GM23338 (cell line): ENCODE measurements around the gene NSRP1. TPM values are rescaled to one million over a fixed set of nuclear protein-coding genes. Genes with fewer than 3 reads are reported as not detected.

Experiments
- ATAC-seq: fragments of 200-7000 bp; cut with Tn5 transposase; 3 replicates; pipeline ENCODE4 v1.9.1; 2020
- DNase-seq: peaks from one replicate; pipeline ENCODE4 v3.0.0-alpha.2; 2015; ENCODE audit warnings: low spot score
- H2AFZ ChIP-seq: fragments of 200-600 bp; sonication (generic); 2 replicates; pipeline ENCODE4 v1.8.0; 2016; ENCODE audit warnings: antibody characterized with exemption, mild to moderate bottlenecking, moderate library complexity
- H3F3A ChIP-seq: fragments of 200-600 bp; sonication (generic); replicated peaks from 2 replicates; pipeline ENCODE4 v1.8.0; 2017; ENCODE audit warnings: antibody characterized with exemption, mixed run types, low read depth
- H3K27ac ChIP-seq: fragments of 200-600 bp; sonication (generic); 2 replicates; pipeline ENCODE4 v1.6.1; 2016; ENCODE audit warnings: low read depth
- H3K27me3 ChIP-seq: fragments of 200-600 bp; sonication (generic); 2 replicates; pipeline ENCODE4 v1.8.0; 2016; ENCODE audit warnings: mild to moderate bottlenecking, mixed run types, moderate library complexity; ENCODE audit not compliant: insufficient read depth
- H3K36me3 ChIP-seq: fragments of 200-600 bp; sonication (generic); 2 replicates; pipeline ENCODE4 v1.8.0; 2016; ENCODE audit warnings: mild to moderate bottlenecking; ENCODE audit not compliant: insufficient read depth
- H3K4me1 ChIP-seq: fragments of 200-600 bp; sonication (generic); 2 replicates; pipeline ENCODE4 v1.8.0; 2016; ENCODE audit warnings: mild to moderate bottlenecking, moderate library complexity; ENCODE audit not compliant: insufficient read depth
- H3K4me2 ChIP-seq: fragments of 200-600 bp; sonication (generic); 2 replicates; pipeline ENCODE4 v1.7.1; 2017; ENCODE audit warnings: mixed run types
- H3K4me3 ChIP-seq: fragments of 200-600 bp; sonication (generic); 2 replicates; pipeline ENCODE4 v1.6.1; 2016; ENCODE audit warnings: mixed run types
- H3K79me2 ChIP-seq: fragments of 200-600 bp; sonication (generic); replicated peaks from 2 replicates; pipeline ENCODE4 v1.8.0; 2017; ENCODE audit warnings: mild to moderate bottlenecking; ENCODE audit not compliant: insufficient read depth
- H3K9me2 ChIP-seq: fragments of 200-600 bp; sonication (generic); 2 replicates; pipeline ENCODE4 v1.8.0; 2017; ENCODE audit not compliant: insufficient read depth
- H4K20me1 ChIP-seq: fragments of 200-600 bp; sonication (generic); replicated peaks from 2 replicates; pipeline ENCODE4 v1.8.0; 2017; ENCODE audit warnings: mild to moderate bottlenecking; ENCODE audit not compliant: insufficient read depth
- H3K27ac Mint-ChIP-seq: 2 replicates; pipeline ENCODE4 v1.8.0; 2020; ENCODE audit warnings: inconsistent platforms, mild to moderate bottlenecking, moderate library complexity, mixed read lengths
- H3K27me3 Mint-ChIP-seq: 3 replicates; pipeline ENCODE4 v1.8.0; 2022; ENCODE audit warnings: low read depth, mild to moderate bottlenecking, moderate library complexity, mixed read lengths, inconsistent platforms; ENCODE audit not compliant: insufficient read depth, poor library complexity
- H3K36me3 Mint-ChIP-seq: 3 replicates; pipeline ENCODE4 v1.8.0; 2021; ENCODE audit warnings: low read depth, mild to moderate bottlenecking, inconsistent platforms, moderate library complexity, mixed read lengths
- H3K4me1 Mint-ChIP-seq: 3 replicates; pipeline ENCODE4 v1.8.0; 2020; ENCODE audit warnings: mild to moderate bottlenecking, inconsistent platforms, mixed read lengths
- H3K4me3 Mint-ChIP-seq: 3 replicates; pipeline ENCODE4 v1.8.0; 2021; ENCODE audit warnings: moderate library complexity, mild to moderate bottlenecking, inconsistent platforms, mixed read lengths
- H3K9me3 Mint-ChIP-seq: 3 replicates; pipeline ENCODE4 v1.8.0; 2020; ENCODE audit warnings: moderate library complexity, mild to moderate bottlenecking, inconsistent platforms, mixed read lengths
- CREB1 ChIP-seq: fragments of 250-450 bp; sonication (Bioruptor Pico); IDR thresholded peaks from 2 replicates; pipeline ENCODE4 v1.5.0; 2020; ENCODE audit warnings: low read depth, mild to moderate bottlenecking, moderate library complexity
- CTCF ChIP-seq, 2 experiments: fragments of 200-600 bp in 1 of 2; sonication (generic) in 1 of 2; conservative IDR thresholded peaks; 2 replicates each; pipeline versions ENCODE4 v1.5.1 to v1.6.1; 2016 to 2017; ENCODE audit warnings: antibody characterized with exemption in 2 of 2, low read depth in 2 of 2, mild to moderate bottlenecking in 2 of 2, moderate library complexity in 1 of 2
- EZH2 ChIP-seq: fragments of 200-600 bp; sonication (generic); IDR thresholded peaks from one replicate; pipeline ENCODE4 v1.8.0; 2017; ENCODE audit warnings: antibody characterized with exemption, mild to moderate bottlenecking, low read depth; ENCODE audit not compliant: unreplicated experiment
- JUNB ChIP-seq: IDR thresholded peaks from one replicate; pipeline ENCODE4 v1.6.1; 2016; ENCODE audit warnings: antibody characterized with exemption; ENCODE audit not compliant: unreplicated experiment
- NANOG ChIP-seq: IDR thresholded peaks from 2 replicates; pipeline ENCODE4 v1.6.1; 2016; ENCODE audit warnings: antibody characterized with exemption, borderline replicate concordance
- STAT1 ChIP-seq: IDR thresholded peaks from one replicate; pipeline ENCODE4 v1.6.1; 2016; ENCODE audit warnings: antibody characterized with exemption; ENCODE audit not compliant: unreplicated experiment
- ZNF114 ChIP-seq: fragments of 250-450 bp; sonication (Bioruptor Pico); IDR thresholded peaks from 2 replicates; pipeline ENCODE4 v1.5.0; 2020; ENCODE audit warnings: mild to moderate bottlenecking, moderate library complexity
- ZNF331 ChIP-seq: fragments of 250-450 bp; sonication (Bioruptor Pico); IDR thresholded peaks from 2 replicates; pipeline ENCODE4 v1.5.0; 2020; ENCODE audit warnings: low read depth, mild to moderate bottlenecking, moderate library complexity
- polyA plus RNA-seq: library from polyadenylated mRNA; unstranded; fragments of >200 nt; fragmentation: Nextera tagmentation; extraction: Ambion mirVana; gene quantifications from 2 replicates; pipeline ENCODE4 v1.2.1, GENCODE V29; 2016
- total RNA-seq: library from RNA; depleted of rRNA; stranded (reverse); fragments of >200 nt; shearing (Covaris generic); gene quantifications from 2 replicates; pipeline ENCODE4 v1.2.3, GENCODE V29; 2014
- TF ChIP-seq, protein P1 (sequence below): IDR thresholded peaks from one replicate; pipeline ENCODE4 v1.6.1; 2018; ENCODE audit warnings: antibody characterized with exemption; ENCODE audit not compliant: unreplicated experiment
- TF ChIP-seq, protein P2 (sequence below): fragments of 250-450 bp; sonication (Bioruptor Pico); IDR thresholded peaks from 2 replicates; pipeline ENCODE4 v1.5.0; 2020; ENCODE audit warnings: mild to moderate bottlenecking, moderate library complexity

Gene NSRP1
- total and polyA plus RNA-seq, 2 experiments from 2014 or later = 15.7 to 110 TPM

DNA sequence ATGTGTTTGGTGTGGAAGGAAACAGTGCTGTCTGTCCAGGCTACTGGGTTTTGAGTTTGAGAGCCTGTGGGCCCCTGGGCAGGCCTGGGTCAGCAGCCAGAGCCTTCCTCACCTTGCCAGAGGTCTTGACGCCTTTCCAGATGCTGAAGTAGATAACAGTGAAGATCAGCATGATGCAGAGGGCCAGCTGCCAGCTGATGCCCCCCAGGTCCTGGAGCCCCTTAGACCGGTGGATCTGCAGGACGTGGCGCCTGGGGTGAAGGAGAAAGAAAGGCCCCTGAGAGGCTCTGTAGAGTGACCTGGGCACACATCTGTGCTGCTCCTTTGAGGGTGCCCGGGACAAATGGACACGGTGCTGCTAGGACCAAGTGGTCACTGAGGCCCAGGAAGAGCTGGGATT, 100.4 kb downstream of the NSRP1 start (continued):
- TF ChIP-seq JUNB = no peak
- TF ChIP-seq, protein P1, sequence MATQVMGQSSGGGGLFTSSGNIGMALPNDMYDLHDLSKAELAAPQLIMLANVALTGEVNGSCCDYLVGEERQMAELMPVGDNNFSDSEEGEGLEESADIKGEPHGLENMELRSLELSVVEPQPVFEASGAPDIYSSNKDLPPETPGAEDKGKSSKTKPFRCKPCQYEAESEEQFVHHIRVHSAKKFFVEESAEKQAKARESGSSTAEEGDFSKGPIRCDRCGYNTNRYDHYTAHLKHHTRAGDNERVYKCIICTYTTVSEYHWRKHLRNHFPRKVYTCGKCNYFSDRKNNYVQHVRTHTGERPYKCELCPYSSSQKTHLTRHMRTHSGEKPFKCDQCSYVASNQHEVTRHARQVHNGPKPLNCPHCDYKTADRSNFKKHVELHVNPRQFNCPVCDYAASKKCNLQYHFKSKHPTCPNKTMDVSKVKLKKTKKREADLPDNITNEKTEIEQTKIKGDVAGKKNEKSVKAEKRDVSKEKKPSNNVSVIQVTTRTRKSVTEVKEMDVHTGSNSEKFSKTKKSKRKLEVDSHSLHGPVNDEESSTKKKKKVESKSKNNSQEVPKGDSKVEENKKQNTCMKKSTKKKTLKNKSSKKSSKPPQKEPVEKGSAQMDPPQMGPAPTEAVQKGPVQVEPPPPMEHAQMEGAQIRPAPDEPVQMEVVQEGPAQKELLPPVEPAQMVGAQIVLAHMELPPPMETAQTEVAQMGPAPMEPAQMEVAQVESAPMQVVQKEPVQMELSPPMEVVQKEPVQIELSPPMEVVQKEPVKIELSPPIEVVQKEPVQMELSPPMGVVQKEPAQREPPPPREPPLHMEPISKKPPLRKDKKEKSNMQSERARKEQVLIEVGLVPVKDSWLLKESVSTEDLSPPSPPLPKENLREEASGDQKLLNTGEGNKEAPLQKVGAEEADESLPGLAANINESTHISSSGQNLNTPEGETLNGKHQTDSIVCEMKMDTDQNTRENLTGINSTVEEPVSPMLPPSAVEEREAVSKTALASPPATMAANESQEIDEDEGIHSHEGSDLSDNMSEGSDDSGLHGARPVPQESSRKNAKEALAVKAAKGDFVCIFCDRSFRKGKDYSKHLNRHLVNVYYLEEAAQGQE = no peak

DNA sequence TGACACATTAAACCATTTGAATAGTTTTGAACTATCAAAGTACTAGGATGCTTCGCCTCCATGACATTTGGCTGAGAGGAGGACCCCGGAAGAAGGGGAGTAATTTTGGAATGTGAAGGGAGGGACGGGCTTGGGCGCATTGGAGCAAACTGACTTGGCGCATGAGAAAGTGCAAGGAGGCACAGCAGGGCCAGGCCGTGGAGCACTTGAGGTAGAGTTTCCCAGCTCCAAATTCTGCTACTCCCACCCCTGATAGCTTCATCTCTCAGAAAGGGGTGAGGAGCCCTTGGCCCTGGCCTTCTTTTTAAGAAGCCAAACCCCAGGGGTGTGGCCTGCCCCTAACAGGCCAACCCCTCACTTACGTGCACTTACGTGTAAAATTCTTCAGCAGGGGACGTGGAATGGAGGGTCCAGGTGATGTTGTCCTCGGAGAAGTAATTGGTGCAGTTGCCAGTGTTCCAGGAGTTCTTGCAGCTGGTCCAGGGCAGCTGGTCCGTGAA, 101.2 kb downstream of the NSRP1 start:
- Mint-ChIP-seq H3K36me3 (no peaks in the 10 kb centered on the region), H3K4me1 (peaks cover 2% of the 10 kb centered on the region; the same call in 1 of the 3 replicates), H3K27ac (no peak overlapping the region), H3K9me3 (no peaks in the 10 kb centered on the region), H3K4me3 (no peak overlapping the region), H3K27me3 (peaks cover 3% of the 10 kb centered on the region)
- no peaks in the 10 kb centered on the region for H3K9me2 ChIP-seq
- H3K79me2 ChIP-seq = no peaks in the 10 kb centered on the region
- no peak overlapping the region for H2AFZ ChIP-seq
- no peaks in the 10 kb centered on the region for H3F3A ChIP-seq
- no peak overlapping the region for H3K4me2 ChIP-seq
- no peak overlapping the region for H3K27ac ChIP-seq
- no peaks in the 10 kb centered on the region for H4K20me1 ChIP-seq
- no peak overlapping the region for H3K4me3 ChIP-seq
- ATAC-seq (no peak), DNase-seq (no peak)
- H3K4me1 ChIP-seq = no peaks in the 10 kb centered on the region
- no peaks in the 10 kb centered on the region for H3K36me3 ChIP-seq
- no peaks in the 10 kb centered on the region for H3K27me3 ChIP-seq
- TF ChIP-seq ZNF114 (CRISPR knock-in tag) (no peak), EZH2 (no peak), NANOG (no peak), CREB1 (CRISPR knock-in tag) (no peak), ZNF331 (CRISPR knock-in tag) (no peak), JUNB (no peak), STAT1 (no peak), CTCF (conservative IDR thresholded peaks at IDR 0.05; ENCODE audit: low read depth in 2 of 2) (no peak)
- TF ChIP-seq, protein P2, sequence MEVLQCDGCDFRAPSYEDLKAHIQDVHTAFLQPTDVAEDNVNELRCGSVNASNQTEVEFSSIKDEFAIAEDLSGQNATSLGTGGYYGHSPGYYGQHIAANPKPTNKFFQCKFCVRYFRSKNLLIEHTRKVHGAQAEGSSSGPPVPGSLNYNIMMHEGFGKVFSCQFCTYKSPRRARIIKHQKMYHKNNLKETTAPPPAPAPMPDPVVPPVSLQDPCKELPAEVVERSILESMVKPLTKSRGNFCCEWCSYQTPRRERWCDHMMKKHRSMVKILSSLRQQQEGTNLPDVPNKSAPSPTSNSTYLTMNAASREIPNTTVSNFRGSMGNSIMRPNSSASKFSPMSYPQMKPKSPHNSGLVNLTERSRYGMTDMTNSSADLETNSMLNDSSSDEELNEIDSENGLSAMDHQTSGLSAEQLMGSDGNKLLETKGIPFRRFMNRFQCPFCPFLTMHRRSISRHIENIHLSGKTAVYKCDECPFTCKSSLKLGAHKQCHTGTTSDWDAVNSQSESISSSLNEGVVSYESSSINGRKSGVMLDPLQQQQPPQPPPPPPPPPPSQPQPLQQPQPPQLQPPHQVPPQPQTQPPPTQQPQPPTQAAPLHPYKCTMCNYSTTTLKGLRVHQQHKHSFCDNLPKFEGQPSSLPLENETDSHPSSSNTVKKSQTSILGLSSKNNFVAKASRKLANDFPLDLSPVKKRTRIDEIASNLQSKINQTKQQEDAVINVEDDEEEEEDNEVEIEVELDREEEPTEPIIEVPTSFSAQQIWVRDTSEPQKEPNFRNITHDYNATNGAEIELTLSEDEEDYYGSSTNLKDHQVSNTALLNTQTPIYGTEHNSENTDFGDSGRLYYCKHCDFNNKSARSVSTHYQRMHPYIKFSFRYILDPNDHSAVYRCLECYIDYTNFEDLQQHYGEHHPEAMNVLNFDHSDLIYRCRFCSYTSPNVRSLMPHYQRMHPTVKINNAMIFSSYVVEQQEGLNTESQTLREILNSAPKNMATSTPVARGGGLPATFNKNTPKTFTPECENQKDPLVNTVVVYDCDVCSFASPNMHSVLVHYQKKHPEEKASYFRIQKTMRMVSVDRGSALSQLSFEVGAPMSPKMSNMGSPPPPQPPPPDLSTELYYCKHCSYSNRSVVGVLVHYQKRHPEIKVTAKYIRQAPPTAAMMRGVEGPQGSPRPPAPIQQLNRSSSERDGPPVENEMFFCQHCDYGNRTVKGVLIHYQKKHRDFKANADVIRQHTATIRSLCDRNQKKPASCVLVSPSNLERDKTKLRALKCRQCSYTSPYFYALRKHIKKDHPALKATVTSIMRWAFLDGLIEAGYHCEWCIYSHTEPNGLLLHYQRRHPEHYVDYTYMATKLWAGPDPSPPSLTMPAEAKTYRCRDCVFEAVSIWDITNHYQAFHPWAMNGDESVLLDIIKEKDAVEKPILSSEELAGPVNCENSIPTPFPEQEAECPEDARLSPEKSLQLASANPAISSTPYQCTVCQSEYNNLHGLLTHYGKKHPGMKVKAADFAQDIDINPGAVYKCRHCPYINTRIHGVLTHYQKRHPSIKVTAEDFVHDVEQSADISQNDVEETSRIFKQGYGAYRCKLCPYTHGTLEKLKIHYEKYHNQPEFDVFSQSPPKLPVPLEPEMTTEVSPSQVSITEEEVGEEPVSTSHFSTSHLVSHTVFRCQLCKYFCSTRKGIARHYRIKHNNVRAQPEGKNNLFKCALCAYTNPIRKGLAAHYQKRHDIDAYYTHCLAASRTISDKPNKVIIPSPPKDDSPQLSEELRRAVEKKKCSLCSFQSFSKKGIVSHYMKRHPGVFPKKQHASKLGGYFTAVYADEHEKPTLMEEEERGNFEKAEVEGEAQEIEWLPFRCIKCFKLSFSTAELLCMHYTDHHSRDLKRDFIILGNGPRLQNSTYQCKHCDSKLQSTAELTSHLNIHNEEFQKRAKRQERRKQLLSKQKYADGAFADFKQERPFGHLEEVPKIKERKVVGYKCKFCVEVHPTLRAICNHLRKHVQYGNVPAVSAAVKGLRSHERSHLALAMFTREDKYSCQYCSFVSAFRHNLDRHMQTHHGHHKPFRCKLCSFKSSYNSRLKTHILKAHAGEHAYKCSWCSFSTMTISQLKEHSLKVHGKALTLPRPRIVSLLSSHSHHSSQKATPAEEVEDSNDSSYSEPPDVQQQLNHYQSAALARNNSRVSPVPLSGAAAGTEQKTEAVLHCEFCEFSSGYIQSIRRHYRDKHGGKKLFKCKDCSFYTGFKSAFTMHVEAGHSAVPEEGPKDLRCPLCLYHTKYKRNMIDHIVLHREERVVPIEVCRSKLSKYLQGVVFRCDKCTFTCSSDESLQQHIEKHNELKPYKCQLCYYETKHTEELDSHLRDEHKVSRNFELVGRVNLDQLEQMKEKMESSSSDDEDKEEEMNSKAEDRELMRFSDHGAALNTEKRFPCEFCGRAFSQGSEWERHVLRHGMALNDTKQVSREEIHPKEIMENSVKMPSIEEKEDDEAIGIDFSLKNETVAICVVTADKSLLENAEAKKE = no peak
- TF ChIP-seq, protein P1 = no peak
